LNCAP (cell line): ENCODE data around the gene SPRED1.

Experiments
- CTCF ChIP-seq: fragments of 450-650 bp; IDR thresholded peaks from 2 replicates; pipeline ENCODE4 v1.5.1; 2017; ENCODE audit warnings: mild to moderate bottlenecking

SPRED1 gene

GRCh38 chr15:38257676-38258075, 5.0 kb downstream of the SPRED1 start:
- TF ChIP-seq CTCF, result no peak

- no peak for TF ChIP-seq CTCF
These were observed 6.5 kb downstream of the SPRED1 start for GRCh38 chr15:38259134-38259533.

- no peak for TF ChIP-seq CTCF
These were observed 7.4 kb downstream of the SPRED1 start for GRCh38 chr15:38260077-38260476.

- no peak for TF ChIP-seq CTCF
These were observed 10.6 kb downstream of the SPRED1 start for GRCh38 chr15:38263251-38263650.

GRCh38 chr15:38263996-38264395, 11.4 kb downstream of the SPRED1 start:
- no peak for TF ChIP-seq CTCF

- TF ChIP-seq CTCF, result no peak
These were observed 13.8 kb downstream of the SPRED1 start for GRCh38 chr15:38266247-38266986.

GRCh38 chr15:38267421-38268022, 14.9 kb downstream of the SPRED1 start:
- no peak for TF ChIP-seq CTCF
